ENCODE measurements around the gene MBNL2. TPM values are rescaled to one million over a fixed set of nuclear protein-coding genes. Genes with fewer than 3 reads are reported as not detected.

The MBNL2 gene
- total and polyA plus RNA-seq, 2 experiments from 2014 or later = 0.55 to 3.2 TPM

DNA sequence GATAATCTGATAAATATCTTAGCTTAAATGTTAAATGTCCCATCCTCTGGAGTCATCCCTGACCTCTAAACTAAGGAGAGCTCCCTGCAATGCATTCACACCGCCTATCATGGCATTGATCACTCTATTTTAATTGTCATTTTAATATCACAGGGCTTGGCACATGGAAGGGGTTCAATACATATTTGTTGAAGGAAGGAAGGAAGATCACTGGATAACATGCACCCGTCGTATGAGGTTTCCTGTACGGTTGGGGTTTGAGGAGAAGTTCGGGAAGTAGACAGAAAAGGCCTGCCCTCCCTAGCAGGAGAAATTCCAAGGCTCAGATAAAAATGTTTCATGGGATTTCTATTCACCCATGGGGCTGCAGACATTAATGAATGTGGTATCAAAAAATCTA is 102.0 kb downstream of the MBNL2 start:
- Mint-ChIP-seq H3K36me3 (ENCODE audit: low read depth) (no peaks in the 10 kb centered on the region), H3K27me3 (ENCODE audit: insufficient read depth, low read depth, poor library complexity) (peaks cover 2% of the 10 kb centered on the region), H3K4me1 (peaks cover 33% of the 10 kb centered on the region), H3K9me3 (no peaks in the 10 kb centered on the region), H3K4me3 (no peak overlapping the region), H3K27ac (no peak overlapping the region)
- H3K27me3 ChIP-seq (ENCODE audit: insufficient read depth) = no peaks in the 10 kb centered on the region
- H3K4me1 ChIP-seq (ENCODE audit: insufficient read depth) = peaks cover 12% of the 10 kb centered on the region
- H3K79me2 ChIP-seq (replicated peaks; ENCODE audit: insufficient read depth) = no peaks in the 10 kb centered on the region
- H3K4me3 ChIP-seq = no peak overlapping the region
- no peak overlapping the region for H2AFZ ChIP-seq
- no peaks in the 10 kb centered on the region for H3K36me3 ChIP-seq (ENCODE audit: insufficient read depth)
- no peaks in the 10 kb centered on the region for H3F3A ChIP-seq (replicated peaks; ENCODE audit: low read depth)
- no peaks in the 10 kb centered on the region for H4K20me1 ChIP-seq (replicated peaks; ENCODE audit: insufficient read depth)
- no peak overlapping the region for H3K4me2 ChIP-seq
- no peaks in the 10 kb centered on the region for H3K9me2 ChIP-seq (ENCODE audit: insufficient read depth)
- DNase-seq (ENCODE audit: low spot score) = no peak
- no peak for ATAC-seq
- no peak overlapping the region for H3K27ac ChIP-seq (ENCODE audit: low read depth)
- TF ChIP-seq EZH2phosphoT487 (IDR thresholded peaks at IDR 0.05; ENCODE audit: unreplicated experiment) = no peak
- TF ChIP-seq STAT1 (IDR thresholded peaks at IDR 0.05; ENCODE audit: unreplicated experiment) = no peak
- no peak for TF ChIP-seq ZNF114 (CRISPR knock-in tag; IDR thresholded peaks at IDR 0.05)
- TF ChIP-seq, protein P1, sequence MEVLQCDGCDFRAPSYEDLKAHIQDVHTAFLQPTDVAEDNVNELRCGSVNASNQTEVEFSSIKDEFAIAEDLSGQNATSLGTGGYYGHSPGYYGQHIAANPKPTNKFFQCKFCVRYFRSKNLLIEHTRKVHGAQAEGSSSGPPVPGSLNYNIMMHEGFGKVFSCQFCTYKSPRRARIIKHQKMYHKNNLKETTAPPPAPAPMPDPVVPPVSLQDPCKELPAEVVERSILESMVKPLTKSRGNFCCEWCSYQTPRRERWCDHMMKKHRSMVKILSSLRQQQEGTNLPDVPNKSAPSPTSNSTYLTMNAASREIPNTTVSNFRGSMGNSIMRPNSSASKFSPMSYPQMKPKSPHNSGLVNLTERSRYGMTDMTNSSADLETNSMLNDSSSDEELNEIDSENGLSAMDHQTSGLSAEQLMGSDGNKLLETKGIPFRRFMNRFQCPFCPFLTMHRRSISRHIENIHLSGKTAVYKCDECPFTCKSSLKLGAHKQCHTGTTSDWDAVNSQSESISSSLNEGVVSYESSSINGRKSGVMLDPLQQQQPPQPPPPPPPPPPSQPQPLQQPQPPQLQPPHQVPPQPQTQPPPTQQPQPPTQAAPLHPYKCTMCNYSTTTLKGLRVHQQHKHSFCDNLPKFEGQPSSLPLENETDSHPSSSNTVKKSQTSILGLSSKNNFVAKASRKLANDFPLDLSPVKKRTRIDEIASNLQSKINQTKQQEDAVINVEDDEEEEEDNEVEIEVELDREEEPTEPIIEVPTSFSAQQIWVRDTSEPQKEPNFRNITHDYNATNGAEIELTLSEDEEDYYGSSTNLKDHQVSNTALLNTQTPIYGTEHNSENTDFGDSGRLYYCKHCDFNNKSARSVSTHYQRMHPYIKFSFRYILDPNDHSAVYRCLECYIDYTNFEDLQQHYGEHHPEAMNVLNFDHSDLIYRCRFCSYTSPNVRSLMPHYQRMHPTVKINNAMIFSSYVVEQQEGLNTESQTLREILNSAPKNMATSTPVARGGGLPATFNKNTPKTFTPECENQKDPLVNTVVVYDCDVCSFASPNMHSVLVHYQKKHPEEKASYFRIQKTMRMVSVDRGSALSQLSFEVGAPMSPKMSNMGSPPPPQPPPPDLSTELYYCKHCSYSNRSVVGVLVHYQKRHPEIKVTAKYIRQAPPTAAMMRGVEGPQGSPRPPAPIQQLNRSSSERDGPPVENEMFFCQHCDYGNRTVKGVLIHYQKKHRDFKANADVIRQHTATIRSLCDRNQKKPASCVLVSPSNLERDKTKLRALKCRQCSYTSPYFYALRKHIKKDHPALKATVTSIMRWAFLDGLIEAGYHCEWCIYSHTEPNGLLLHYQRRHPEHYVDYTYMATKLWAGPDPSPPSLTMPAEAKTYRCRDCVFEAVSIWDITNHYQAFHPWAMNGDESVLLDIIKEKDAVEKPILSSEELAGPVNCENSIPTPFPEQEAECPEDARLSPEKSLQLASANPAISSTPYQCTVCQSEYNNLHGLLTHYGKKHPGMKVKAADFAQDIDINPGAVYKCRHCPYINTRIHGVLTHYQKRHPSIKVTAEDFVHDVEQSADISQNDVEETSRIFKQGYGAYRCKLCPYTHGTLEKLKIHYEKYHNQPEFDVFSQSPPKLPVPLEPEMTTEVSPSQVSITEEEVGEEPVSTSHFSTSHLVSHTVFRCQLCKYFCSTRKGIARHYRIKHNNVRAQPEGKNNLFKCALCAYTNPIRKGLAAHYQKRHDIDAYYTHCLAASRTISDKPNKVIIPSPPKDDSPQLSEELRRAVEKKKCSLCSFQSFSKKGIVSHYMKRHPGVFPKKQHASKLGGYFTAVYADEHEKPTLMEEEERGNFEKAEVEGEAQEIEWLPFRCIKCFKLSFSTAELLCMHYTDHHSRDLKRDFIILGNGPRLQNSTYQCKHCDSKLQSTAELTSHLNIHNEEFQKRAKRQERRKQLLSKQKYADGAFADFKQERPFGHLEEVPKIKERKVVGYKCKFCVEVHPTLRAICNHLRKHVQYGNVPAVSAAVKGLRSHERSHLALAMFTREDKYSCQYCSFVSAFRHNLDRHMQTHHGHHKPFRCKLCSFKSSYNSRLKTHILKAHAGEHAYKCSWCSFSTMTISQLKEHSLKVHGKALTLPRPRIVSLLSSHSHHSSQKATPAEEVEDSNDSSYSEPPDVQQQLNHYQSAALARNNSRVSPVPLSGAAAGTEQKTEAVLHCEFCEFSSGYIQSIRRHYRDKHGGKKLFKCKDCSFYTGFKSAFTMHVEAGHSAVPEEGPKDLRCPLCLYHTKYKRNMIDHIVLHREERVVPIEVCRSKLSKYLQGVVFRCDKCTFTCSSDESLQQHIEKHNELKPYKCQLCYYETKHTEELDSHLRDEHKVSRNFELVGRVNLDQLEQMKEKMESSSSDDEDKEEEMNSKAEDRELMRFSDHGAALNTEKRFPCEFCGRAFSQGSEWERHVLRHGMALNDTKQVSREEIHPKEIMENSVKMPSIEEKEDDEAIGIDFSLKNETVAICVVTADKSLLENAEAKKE (CRISPR knock-in tag; IDR thresholded peaks at IDR 0.05) = no peak
- TF ChIP-seq, protein P2, sequence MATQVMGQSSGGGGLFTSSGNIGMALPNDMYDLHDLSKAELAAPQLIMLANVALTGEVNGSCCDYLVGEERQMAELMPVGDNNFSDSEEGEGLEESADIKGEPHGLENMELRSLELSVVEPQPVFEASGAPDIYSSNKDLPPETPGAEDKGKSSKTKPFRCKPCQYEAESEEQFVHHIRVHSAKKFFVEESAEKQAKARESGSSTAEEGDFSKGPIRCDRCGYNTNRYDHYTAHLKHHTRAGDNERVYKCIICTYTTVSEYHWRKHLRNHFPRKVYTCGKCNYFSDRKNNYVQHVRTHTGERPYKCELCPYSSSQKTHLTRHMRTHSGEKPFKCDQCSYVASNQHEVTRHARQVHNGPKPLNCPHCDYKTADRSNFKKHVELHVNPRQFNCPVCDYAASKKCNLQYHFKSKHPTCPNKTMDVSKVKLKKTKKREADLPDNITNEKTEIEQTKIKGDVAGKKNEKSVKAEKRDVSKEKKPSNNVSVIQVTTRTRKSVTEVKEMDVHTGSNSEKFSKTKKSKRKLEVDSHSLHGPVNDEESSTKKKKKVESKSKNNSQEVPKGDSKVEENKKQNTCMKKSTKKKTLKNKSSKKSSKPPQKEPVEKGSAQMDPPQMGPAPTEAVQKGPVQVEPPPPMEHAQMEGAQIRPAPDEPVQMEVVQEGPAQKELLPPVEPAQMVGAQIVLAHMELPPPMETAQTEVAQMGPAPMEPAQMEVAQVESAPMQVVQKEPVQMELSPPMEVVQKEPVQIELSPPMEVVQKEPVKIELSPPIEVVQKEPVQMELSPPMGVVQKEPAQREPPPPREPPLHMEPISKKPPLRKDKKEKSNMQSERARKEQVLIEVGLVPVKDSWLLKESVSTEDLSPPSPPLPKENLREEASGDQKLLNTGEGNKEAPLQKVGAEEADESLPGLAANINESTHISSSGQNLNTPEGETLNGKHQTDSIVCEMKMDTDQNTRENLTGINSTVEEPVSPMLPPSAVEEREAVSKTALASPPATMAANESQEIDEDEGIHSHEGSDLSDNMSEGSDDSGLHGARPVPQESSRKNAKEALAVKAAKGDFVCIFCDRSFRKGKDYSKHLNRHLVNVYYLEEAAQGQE (IDR thresholded peaks at IDR 0.05; ENCODE audit: unreplicated experiment) = no peak
- TF ChIP-seq JUNB (IDR thresholded peaks at IDR 0.05; ENCODE audit: unreplicated experiment) = no peak
- TF ChIP-seq, protein P3, sequence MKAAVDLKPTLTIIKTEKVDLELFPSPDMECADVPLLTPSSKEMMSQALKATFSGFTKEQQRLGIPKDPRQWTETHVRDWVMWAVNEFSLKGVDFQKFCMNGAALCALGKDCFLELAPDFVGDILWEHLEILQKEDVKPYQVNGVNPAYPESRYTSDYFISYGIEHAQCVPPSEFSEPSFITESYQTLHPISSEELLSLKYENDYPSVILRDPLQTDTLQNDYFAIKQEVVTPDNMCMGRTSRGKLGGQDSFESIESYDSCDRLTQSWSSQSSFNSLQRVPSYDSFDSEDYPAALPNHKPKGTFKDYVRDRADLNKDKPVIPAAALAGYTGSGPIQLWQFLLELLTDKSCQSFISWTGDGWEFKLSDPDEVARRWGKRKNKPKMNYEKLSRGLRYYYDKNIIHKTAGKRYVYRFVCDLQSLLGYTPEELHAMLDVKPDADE (IDR thresholded peaks at IDR 0.05) = no peak
- no peak for TF ChIP-seq EZH2 (IDR thresholded peaks at IDR 0.05; ENCODE audit: low read depth, unreplicated experiment)
- TF ChIP-seq ZNF331 (CRISPR knock-in tag; IDR thresholded peaks at IDR 0.05; ENCODE audit: low read depth) = no peak
- TF ChIP-seq CREB1 (CRISPR knock-in tag; IDR thresholded peaks at IDR 0.05; ENCODE audit: low read depth) = no peak
- TF ChIP-seq, protein P4, sequence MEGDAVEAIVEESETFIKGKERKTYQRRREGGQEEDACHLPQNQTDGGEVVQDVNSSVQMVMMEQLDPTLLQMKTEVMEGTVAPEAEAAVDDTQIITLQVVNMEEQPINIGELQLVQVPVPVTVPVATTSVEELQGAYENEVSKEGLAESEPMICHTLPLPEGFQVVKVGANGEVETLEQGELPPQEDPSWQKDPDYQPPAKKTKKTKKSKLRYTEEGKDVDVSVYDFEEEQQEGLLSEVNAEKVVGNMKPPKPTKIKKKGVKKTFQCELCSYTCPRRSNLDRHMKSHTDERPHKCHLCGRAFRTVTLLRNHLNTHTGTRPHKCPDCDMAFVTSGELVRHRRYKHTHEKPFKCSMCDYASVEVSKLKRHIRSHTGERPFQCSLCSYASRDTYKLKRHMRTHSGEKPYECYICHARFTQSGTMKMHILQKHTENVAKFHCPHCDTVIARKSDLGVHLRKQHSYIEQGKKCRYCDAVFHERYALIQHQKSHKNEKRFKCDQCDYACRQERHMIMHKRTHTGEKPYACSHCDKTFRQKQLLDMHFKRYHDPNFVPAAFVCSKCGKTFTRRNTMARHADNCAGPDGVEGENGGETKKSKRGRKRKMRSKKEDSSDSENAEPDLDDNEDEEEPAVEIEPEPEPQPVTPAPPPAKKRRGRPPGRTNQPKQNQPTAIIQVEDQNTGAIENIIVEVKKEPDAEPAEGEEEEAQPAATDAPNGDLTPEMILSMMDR (conservative IDR thresholded peaks at IDR 0.05; ENCODE audit: low read depth in 2 of 2) = no peak
- no peak for TF ChIP-seq POLR2AphosphoS5 (IDR thresholded peaks at IDR 0.05; ENCODE audit: low read depth)
- TF ChIP-seq NANOG (IDR thresholded peaks at IDR 0.05; ENCODE audit: borderline replicate concordance) = no peak
